B cell (primary cell): Measurements from ENCODE around the gene CCDC85B. TPM values are rescaled to one million over a fixed set of nuclear protein-coding genes. Genes with fewer than 3 reads are reported as not detected.
A peak's percentile ranks its signal among the peaks of the same experiment; 100 is the strongest.

Source experiments
- ATAC-seq: fragments of 200-7000 bp; cut with Tn5 transposase; one replicate; pipeline ENCODE4 v1.10.0; 2021; ENCODE audit warnings: low read depth, mild to moderate bottlenecking, moderate number of reproducible peaks, moderate library complexity
- CTCF ChIA-PET: fragments of 350-600 bp; sonication (Branson Sonifier 250); formaldehyde crosslinking; loops from one replicate; lab custom pipeline; 2021; ENCODE audit warnings: antibody characterized with exemption, inconsistent platforms; lab: Charles Lee
- POLR2A ChIA-PET: fragments of 350-600 bp; sonication (Branson Sonifier 250); formaldehyde crosslinking; loops from one replicate; lab custom pipeline; 2021; ENCODE audit warnings: antibody characterized with exemption; lab: Charles Lee
- DNase-seq: peaks from one replicate; pipeline ENCODE4 v3.0.0; 2013
- H2AFZ ChIP-seq: 2 replicates; pipeline ENCODE4 v1.6.1; 2012; ENCODE audit warnings: mild to moderate bottlenecking, low read depth, low read length; ENCODE audit not compliant: insufficient read depth, poor library complexity, severe bottlenecking
- H3K27ac ChIP-seq, 2 donors: 1 replicate in 1 of 2; 2 replicates in 1 of 2; pipeline ENCODE4 v1.5.1; 2012 to 2013; ENCODE audit warnings: low read length in 2 of 2, mild to moderate bottlenecking in 2 of 2, moderate library complexity in 1 of 2
- H3K27me3 ChIP-seq, 4 experiments: fragments of 200-600 bp in 1 of 4; sonication (generic) in 1 of 4; replicated peaks in 1 of 4; 1 replicate in 2 of 4; 2 replicates in 2 of 4; pipeline versions ENCODE4 v1.6.1 to v1.7.0; 2013 to 2016; ENCODE audit warnings: low read length in 3 of 4, mild to moderate bottlenecking in 2 of 4, mixed read lengths in 1 of 4, moderate library complexity in 1 of 4; ENCODE audit not compliant: insufficient read depth in 4 of 4, control insufficient read depth in 3 of 4; ENCODE audit errors: control extremely low read depth in 1 of 4
- H3K36me3 ChIP-seq, 2 experiments: replicated peaks in 1 of 2; 1 replicate in 1 of 2; 2 replicates in 1 of 2; pipeline versions ENCODE4 v1.6.1 to v1.7.1; 2013; ENCODE audit warnings: low read length in 1 of 2; ENCODE audit not compliant: insufficient read depth in 2 of 2, control insufficient read depth in 1 of 2; ENCODE audit errors: control extremely low read depth in 1 of 2, extremely low read depth in 1 of 2
- H3K4me1 ChIP-seq, 2 donors: fragments of 200-600 bp in 1 of 2; sonication (generic) in 1 of 2; 1 replicate in 1 of 2; 2 replicates in 1 of 2; pipeline versions ENCODE4 v1.5.1 to v1.6.1; 2013 to 2017; ENCODE audit warnings: low read length in 2 of 2; ENCODE audit not compliant: control insufficient read depth in 2 of 2, insufficient read depth in 2 of 2
- H3K4me2 ChIP-seq: replicated peaks from 2 replicates; pipeline ENCODE3; 2012; ENCODE audit warnings: mild to moderate bottlenecking, low read depth, low read length; ENCODE audit not compliant: poor library complexity, severe bottlenecking
- H3K4me3 ChIP-seq, 5 experiments: fragments of 200-600 bp in 1 of 5; sonication (generic) in 1 of 5; 1 replicate in 3 of 5; 2 replicates in 2 of 5; pipeline versions ENCODE4 v1.5.1 to v1.7.0; 2011 to 2016; ENCODE audit warnings: low read length in 4 of 5, mild to moderate bottlenecking in 4 of 5, low read depth in 2 of 5, control low read depth in 1 of 5, moderate library complexity in 1 of 5; ENCODE audit not compliant: insufficient read depth in 1 of 5; ENCODE audit errors: control extremely low read depth in 1 of 5, extremely low read depth in 1 of 5
- H3K79me2 ChIP-seq: fragments of 200-600 bp; sonication (generic); one replicate; pipeline ENCODE4 v1.6.0; 2016; ENCODE audit warnings: low read length; ENCODE audit not compliant: control insufficient read depth, insufficient read depth
- H3K9ac ChIP-seq: fragments of 200-600 bp; sonication (generic); 2 replicates; pipeline ENCODE4 v1.6.1; 2017; ENCODE audit warnings: mild to moderate bottlenecking, low read length, moderate library complexity
- H3K9me3 ChIP-seq, 3 donors: one replicate each; pipeline versions ENCODE4 v1.6.1 to v1.7.1; 2013; ENCODE audit warnings: low read length in 2 of 3; ENCODE audit not compliant: control insufficient read depth in 2 of 3, insufficient read depth in 1 of 3; ENCODE audit errors: control extremely low read depth in 1 of 3
- H4K20me1 ChIP-seq: 2 replicates; pipeline ENCODE4 v1.6.0; 2012; ENCODE audit warnings: mild to moderate bottlenecking, low read length; ENCODE audit not compliant: insufficient read depth, control insufficient read depth, poor library complexity, severe bottlenecking
- H3K27ac Mint-ChIP-seq: one replicate; pipeline ENCODE4 v1.8.0; 2021; ENCODE audit warnings: mixed read lengths
- H3K27me3 Mint-ChIP-seq: one replicate; pipeline ENCODE4 v1.8.0; 2021; ENCODE audit warnings: mixed read lengths
- H3K4me1 Mint-ChIP-seq: one replicate; pipeline ENCODE4 v1.8.0; 2021; ENCODE audit warnings: mixed read lengths
- H3K4me3 Mint-ChIP-seq: one replicate; pipeline ENCODE4 v1.8.0; 2021; ENCODE audit warnings: mixed read lengths
- H3K9me3 Mint-ChIP-seq: one replicate; pipeline ENCODE4 v1.8.0; 2022; ENCODE audit warnings: mixed read lengths; ENCODE audit not compliant: insufficient read depth
- CTCF ChIP-seq: fragments of 200-600 bp; IDR thresholded peaks from one replicate; pipeline ENCODE4 v1.8.0; 2022; ENCODE audit warnings: antibody characterized with exemption, mild to moderate bottlenecking
- EZH2 ChIP-seq: IDR thresholded peaks from 2 replicates; pipeline ENCODE4 v1.6.1; 2012; ENCODE audit warnings: borderline replicate concordance, low read depth, mild to moderate bottlenecking, moderate library complexity, low read length; ENCODE audit not compliant: insufficient read depth, poor library complexity, severe bottlenecking
- WGBS: methylation state at CpG from one replicate; pipeline ENCODE4 v1.1.5; 2013; ENCODE audit warnings: missing lambda C conversion rate; ENCODE audit not compliant: insufficient coverage; 5-methylcytosine and 5-hydroxymethylcytosine counted together
- intact Hi-C: fragments of 100-400 bp; cut with micrococcal nuclease; formaldehyde crosslinking; loops from one replicate; pipeline ENCODE4 v1.10.0; 2022
- polyA plus RNA-seq: library from polyadenylated mRNA; depleted of rRNA; stranded (reverse); fragments of >200 nt; gene quantifications from 2 replicates; pipeline ENCODE4 v1.2.3, GENCODE V29; 2012
- total RNA-seq, 2 donors: library from RNA; stranded (reverse); fragments of 120-200 nt in 1 of 2; gene quantifications; 1 replicate in 1 of 2; 2 replicates in 1 of 2; pipeline versions ENCODE4 v1.2.3 to v1.2.4, GENCODE V29; 2013 to 2022

CCDC85B gene
- total and polyA plus RNA-seq, 2 donors (not counting 1 experiment from before 2014, with no cell fraction given), result 18.2 to 39.5 TPM

GRCh38 chr11:65918211-65919140 is 28.0 kb downstream of the CCDC85B start, which contains the start of gene C11orf68:
C11orf68 (minus strand) TSS chr11:65919062; CDS start chr11:65919031, 31 bp downstream.
- Histone ChIP-seq H3K36me3 (peaks cover 6 to 20% of the 10 kb centered on the region in 2 experiments), H3K27ac (peak within 1 kb of the TSS; percentile 66 to 85), H3K4me3 (peak within 1 kb of the TSS; percentile 83 to 99 (median 93)), H2AFZ (peak within 1 kb of the TSS; percentile 81), H4K20me1 (peaks cover 4% of the 10 kb centered on the region), H3K9me3 (no peaks in the 10 kb centered on the region), H3K9ac (peak within 1 kb of the TSS; percentile 96), H3K4me1 (peaks cover 19 to 50% of the 10 kb centered on the region in 2 donors), H3K4me2 (peak within 1 kb of the TSS; percentile 97), H3K27me3 (no peaks in the 10 kb centered on the region), H3K79me2 (peaks cover 38% of the 10 kb centered on the region)
- ChIA-PET POLR2A (interaction anchor here (0.5 to 2.5 kb wide), 9 partner anchors 9 to 349 kb away, joined by 3 to 13 read pairs (median 4); partner anchors contain the start of genes CCDC85B and FIBP), CTCF (interaction anchor here (0.9 to 2.1 kb wide), 5 partner anchors 20 to 74 kb away, joined by 3 to 15 read pairs (median 4); partner anchors contain the start of genes CCDC85B and FIBP)
- H3K4me3 Mint-ChIP-seq, result peak within 1 kb of the TSS; percentile 95
- no peak for ATAC-seq
- 5% methylated on average over 77 of the region's 77 CpGs for WGBS
- H3K27me3 Mint-ChIP-seq, result no peaks in the 10 kb centered on the region
- TF ChIP-seq CTCF (no peak), EZH2 (no peak)
- H3K27ac Mint-ChIP-seq, result peak within 1 kb of the TSS; percentile 89
- no peak for DNase-seq
- intact Hi-C loops, result loop anchor here (1.0 to 2.0 kb wide), 7 partner anchors 10 to 256 kb away; partner anchors contain the start of genes BANF1, CFL1, EIF1AD and FIBP
- peaks cover 44% of the 10 kb centered on the region for H3K4me1 Mint-ChIP-seq
- no peaks in the 10 kb centered on the region for H3K9me3 Mint-ChIP-seq
